AG20443 (cell line): ENCODE data around the gene PRPF38A.

Source experiments
- DNase-seq: peaks from one replicate; pipeline ENCODE4 v3.0.0; 2012; ENCODE audit warnings: low spot score, mixed read lengths

Gene PRPF38A

GRCh38 chr1:52400131-52400530 lies 4.3 kb upstream of the PRPF38A start:
- DNase-seq = no peak

GRCh38 chr1:52402860-52403240 lies 1.6 kb upstream of the PRPF38A start:
- no peak for DNase-seq

GRCh38 chr1:52403566-52404115 lies 761 bp upstream of the PRPF38A start:
- DNase-seq = peak; percentile 75

- no peak for DNase-seq
Observed at GRCh38 chr1:52404975-52405338, 555 bp downstream of the PRPF38A start.

- DNase-seq = no peak
Observed at GRCh38 chr1:52413410-52413989, 9.1 kb downstream of the PRPF38A start.

GRCh38 chr1:52414942-52415341 lies 10.5 kb downstream of the PRPF38A start:
- no peak for DNase-seq

GRCh38 chr1:52416811-52417210 lies 12.4 kb downstream of the PRPF38A start:
- DNase-seq = no peak

GRCh38 chr1:52420713-52421112 lies 16.3 kb downstream of the PRPF38A start:
- DNase-seq = no peak

- DNase-seq = no peak
Observed at GRCh38 chr1:52423055-52423454, 18.7 kb downstream of the PRPF38A start.

GRCh38 chr1:52423771-52424170 lies 19.4 kb downstream of the PRPF38A start:
- no peak for DNase-seq

- no peak for DNase-seq
Observed at GRCh38 chr1:52424231-52424636, 19.8 kb downstream of the PRPF38A start.

GRCh38 chr1:52424813-52425212 lies 20.4 kb downstream of the PRPF38A start:
- DNase-seq = no peak

GRCh38 chr1:52426371-52426770 lies 22.0 kb downstream of the PRPF38A start:
- DNase-seq = peak; percentile 10

GRCh38 chr1:52427152-52427551 lies 22.8 kb downstream of the PRPF38A start:
- DNase-seq = no peak

- no peak for DNase-seq
Observed at GRCh38 chr1:52432807-52433206, 28.4 kb downstream of the PRPF38A start.

- no peak for DNase-seq
Observed at GRCh38 chr1:52435211-52435610, 30.8 kb downstream of the PRPF38A start.

GRCh38 chr1:52435650-52436049 lies 31.2 kb downstream of the PRPF38A start:
- DNase-seq = no peak

GRCh38 chr1:52436817-52437216 lies 32.4 kb downstream of the PRPF38A start:
- no peak for DNase-seq

GRCh38 chr1:52439976-52440375 lies 35.6 kb downstream of the PRPF38A start:
- DNase-seq = no peak

- DNase-seq = no peak
Observed at GRCh38 chr1:52444463-52444862, 40.1 kb downstream of the PRPF38A start.

- DNase-seq = no peak
Observed at GRCh38 chr1:52454127-52454526, 49.7 kb downstream of the PRPF38A start.

- no peak for DNase-seq
Observed at GRCh38 chr1:52454779-52455178, 50.4 kb downstream of the PRPF38A start.

GRCh38 chr1:52455686-52456085 lies 51.3 kb downstream of the PRPF38A start:
- DNase-seq = no peak

- peak; percentile 24 for DNase-seq
Observed at GRCh38 chr1:52460694-52461093, 56.3 kb downstream of the PRPF38A start.
